HG03064 (cell line): ENCODE measurements around the gene SETD7.
"Not testable (repeated sequence)": the region's sequence is repeated elsewhere in the genome, so short reads cannot be mapped to it uniquely, and the experiment has no call there.

Experiments used
- ATAC-seq: cut with Tn5 transposase; IDR thresholded peaks from one replicate; pipeline ENCODE4 v1.9.1; 2021; ENCODE audit warnings: low read depth; ENCODE audit not compliant: unreplicated experiment

SETD7 gene

GRCh38 chr4:139470997-139471665 is 84.9 kb downstream of the SETD7 start:
- ATAC-seq: no peak

DNA sequence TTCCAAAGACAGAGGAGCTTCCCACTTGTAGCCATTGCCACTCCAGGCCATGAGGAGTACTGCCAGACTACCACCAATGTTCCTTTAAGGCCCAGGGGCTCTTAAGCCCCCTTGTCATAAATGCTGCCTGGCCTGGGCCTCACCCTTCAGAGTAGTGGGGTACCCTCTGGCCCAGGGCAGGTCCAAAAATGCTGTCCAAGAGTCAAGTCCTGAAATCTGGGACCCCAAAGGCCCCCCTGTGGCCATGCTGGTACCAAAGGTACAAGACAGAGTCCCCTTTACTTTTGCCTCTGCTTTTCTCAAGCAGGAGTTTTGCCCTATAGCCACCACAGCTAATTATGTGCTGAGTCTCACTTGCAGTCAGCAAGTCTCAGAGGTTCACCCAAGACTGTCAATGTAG is 85.7 kb downstream of the SETD7 start:
- ATAC-seq: no peak

DNA sequence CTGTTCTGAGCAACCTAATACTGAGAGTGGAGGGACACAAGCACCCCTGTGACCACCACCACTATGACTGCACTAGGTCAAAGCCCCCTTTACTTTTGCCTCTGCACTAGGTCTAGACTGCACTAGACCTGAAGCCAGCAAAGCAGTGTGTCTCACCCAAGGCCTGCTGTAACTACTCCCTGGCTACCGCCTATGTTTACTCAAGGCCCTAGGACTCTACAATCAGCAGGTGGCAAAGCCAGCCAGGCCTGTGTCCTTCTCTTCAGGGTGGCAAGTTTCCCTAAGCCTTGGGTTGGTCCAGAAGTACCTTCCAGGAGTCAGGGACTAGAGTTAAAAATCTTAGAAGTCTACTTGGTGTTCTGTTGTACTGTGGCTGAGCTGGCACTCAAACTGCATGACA is 86.2 kb downstream of the SETD7 start:
- no peak for ATAC-seq

DNA sequence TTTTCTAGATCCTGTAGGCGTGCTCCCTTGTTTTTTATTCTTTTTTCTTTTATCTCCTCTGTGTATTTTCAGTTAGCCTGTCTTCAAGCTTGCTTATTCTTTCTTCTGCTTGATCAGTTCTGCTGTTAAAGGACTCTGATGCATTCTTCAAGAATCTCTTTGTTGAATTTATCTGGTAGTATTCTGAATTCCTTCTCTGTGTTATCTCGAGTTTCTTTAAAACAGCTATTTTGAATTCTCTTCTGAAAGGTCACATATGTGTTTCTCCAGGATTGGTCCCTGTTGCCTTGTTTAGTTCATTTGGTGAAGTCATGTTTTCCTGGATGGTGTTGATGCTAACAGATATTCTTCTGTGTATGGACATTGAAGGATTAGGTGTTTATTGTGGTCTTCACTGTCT is 86.8 kb downstream of the SETD7 start:
- ATAC-seq: no peak

DNA sequence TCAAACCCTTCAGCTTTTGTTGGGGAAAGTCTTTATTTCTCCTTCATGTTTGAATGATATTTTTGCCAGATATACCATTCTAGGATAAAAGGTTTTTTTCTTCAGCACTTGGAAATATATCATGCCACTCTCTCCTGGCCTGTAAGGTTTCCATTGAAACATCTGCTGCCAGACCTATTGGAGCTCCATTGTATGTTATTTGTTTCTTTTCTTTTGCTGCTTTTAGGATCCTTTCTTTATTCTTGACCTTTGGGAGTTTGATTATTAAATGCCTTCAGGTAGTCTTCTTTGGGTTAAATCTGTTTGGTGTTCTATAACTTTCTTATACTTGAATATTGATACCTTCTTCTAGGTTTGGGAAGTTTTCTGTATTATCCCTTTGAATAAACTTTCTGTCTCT is 87.3 kb downstream of the SETD7 start:
- ATAC-seq: not testable (repeated sequence)

DNA sequence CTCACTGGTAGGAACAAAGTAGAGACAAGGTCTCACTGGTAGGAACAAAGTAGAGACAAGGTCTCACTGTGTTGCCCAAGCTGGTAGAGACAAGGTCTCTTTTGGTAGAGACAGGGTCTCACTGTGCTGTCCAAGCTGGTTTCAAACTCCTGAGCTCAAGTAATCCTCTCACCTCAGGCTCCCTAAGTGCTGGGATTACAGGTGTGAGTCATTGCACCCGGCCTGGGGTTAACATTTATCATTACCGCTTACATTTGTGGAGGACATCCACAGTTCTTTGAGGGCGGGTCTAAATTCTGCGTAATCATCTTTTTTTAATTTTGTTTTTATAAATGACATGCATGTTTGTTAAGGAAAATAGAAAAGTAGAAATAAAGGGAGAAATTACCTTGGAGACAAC is 90.1 kb downstream of the SETD7 start:
- ATAC-seq: no peak

DNA sequence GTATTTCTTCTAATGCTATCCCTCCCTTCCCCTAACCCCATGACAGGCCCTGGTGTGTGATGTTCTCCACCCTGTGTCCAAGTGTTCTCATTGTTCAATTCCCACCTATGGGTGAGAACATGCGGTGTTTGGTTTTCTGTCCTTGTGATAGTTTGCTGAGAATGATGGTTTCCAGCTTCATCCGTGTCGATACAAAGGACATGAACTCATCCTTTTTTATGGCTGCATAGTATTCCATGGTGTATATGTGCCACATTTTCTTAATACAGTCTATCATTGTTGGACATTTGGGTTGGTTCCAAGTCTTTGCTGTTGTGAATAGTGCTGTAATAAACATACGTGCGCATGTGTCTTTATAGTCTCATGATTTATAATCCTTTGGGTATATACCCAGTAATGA is 91.5 kb downstream of the SETD7 start:
- ATAC-seq: not testable (repeated sequence)

GRCh38 chr4:139461022-139461628 is 94.9 kb downstream of the SETD7 start:
- ATAC-seq: no peak

GRCh38 chr4:139460565-139460964 is 95.5 kb downstream of the SETD7 start:
- ATAC-seq: no peak

- ATAC-seq: no peak
Observed at GRCh38 chr4:139458999-139459398, 97.0 kb downstream of the SETD7 start.

DNA sequence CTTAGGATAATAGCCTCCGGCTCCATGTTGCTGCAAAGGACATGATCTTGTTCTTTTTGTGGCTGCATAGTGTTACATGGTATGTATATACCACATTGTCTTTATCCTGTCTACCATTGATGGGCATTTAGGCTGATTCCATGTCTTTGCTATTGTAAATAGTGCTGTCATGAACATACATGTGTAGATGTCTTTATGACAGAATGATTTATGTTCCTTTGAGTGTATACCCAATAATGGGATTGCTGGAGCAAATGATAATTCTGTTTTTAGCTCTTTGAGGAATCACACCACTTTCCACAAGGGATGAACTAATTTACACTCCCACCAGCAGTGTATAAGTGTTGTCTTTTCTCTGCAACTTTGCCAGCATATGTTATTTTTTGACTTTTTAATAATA is 97.5 kb downstream of the SETD7 start:
- ATAC-seq: no peak

- ATAC-seq: no peak
Observed at GRCh38 chr4:139457318-139457717, 98.7 kb downstream of the SETD7 start.

DNA sequence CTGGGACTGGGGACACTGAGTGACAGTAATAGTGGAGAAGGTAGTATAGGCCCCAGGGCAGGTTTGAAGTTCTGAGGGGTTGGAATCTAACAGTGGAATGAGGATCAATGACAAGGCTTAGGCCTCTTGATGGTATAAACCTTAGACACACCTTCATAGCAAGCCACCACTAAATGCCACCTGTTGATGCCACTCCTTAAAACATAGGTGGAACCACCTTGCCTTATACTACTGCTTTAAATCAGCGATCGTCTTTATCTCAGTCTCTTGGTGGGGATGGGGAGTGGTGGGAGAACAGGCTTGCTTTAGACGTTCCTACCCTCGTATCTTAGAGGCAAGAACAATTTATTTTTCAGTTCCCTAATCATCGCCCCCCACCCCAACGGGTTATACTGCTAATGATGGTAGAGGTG is 100.9 kb downstream of the SETD7 start:
- no peak for ATAC-seq

DNA sequence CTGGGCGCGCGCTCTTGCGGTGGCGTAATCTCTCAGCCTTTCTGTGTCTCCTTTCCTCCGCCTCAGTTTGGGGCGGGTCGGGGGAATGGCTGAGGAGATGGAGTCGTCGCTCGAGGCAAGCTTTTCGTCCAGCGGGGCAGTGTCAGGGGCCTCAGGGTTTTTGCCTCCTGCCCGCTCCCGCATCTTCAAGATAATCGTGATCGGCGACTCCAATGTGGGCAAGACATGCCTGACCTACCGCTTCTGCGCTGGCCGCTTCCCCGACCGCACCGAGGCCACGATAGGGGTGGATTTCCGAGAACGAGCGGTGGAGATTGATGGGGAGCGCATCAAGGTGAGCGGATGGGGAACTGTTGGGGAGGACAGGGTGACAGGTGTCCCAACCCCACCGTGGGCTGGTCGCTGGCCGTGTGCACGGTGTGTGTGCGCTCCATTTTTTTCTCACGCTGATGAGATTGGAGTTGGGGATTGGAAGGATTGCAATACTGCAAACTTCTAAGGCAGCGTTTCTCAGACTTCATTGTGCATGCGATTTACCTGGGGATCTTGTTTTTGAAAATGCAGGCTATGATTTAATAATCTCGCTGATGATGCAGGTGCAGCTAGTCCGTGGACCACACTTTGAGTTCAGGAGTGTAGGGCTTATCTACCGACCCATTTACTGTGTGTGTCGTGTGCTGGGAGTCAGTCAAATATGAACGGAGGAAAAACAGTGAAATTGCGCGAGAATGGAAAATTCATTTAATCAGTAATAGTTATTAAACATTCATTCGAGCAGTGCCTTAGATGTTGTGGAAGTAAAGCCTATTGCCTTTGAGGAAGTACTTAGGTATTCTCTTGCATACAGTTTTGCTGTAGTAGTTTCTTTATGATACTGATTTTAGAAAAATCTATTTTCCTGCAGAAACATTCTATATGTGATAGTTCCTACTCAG is 101.6 kb downstream of the SETD7 start, which contains the start of gene RAB33B:
RAB33B (plus strand) TSS at position 11 of the 935 bp plus-strand sequence; CDS start at position 86, 75 bp downstream.
- peak; percentile 3 for ATAC-seq

GRCh38 chr4:139453371-139454110 is 102.5 kb downstream of the SETD7 start:
- peak; percentile 91 for ATAC-seq

- ATAC-seq: peak; percentile 38
Observed at GRCh38 chr4:139453041-139453370, 103.0 kb downstream of the SETD7 start.

- ATAC-seq: no peak
Observed at GRCh38 chr4:139451997-139452396, 104.0 kb downstream of the SETD7 start.

GRCh38 chr4:139450586-139450985 is 105.4 kb downstream of the SETD7 start:
- ATAC-seq: no peak

- ATAC-seq: not testable (repeated sequence)
Observed at GRCh38 chr4:139447078-139447477, 108.9 kb downstream of the SETD7 start.
